Measurements from ENCODE around the gene IL1RAPL2. TPM values are rescaled to one million over a fixed set of nuclear protein-coding genes. Genes with fewer than 3 reads are reported as not detected.
"Not testable (repeated sequence)": the region's sequence is repeated elsewhere in the genome, so short reads cannot be mapped to it uniquely, and the experiment has no call there.

IL1RAPL2 gene
- polyA plus RNA-seq, 2 of the 4 experiments (the other 2 are of a cell fraction), result not detected

GRCh38 chrX:104877504-104877903 lies 311.5 kb downstream of the IL1RAPL2 start (continued):
- TF ChIP-seq MAZ (IDR thresholded peaks at IDR 0.05; ENCODE audit: borderline replicate concordance, low read depth, low read length), result no peak
- no peak for TF ChIP-seq HOXA7 (CRISPR knock-in tag; IDR thresholded peaks at IDR 0.05)

GRCh38 chrX:104902070-104902469 lies 336.1 kb downstream of the IL1RAPL2 start:
- Histone ChIP-seq H3K4me3 (no peak overlapping the region), H3K27ac (no peak overlapping the region), H3K4me2 (no peak overlapping the region), H3K9me3 (no peaks in the 10 kb centered on the region), H3K4me1 (no peaks in the 10 kb centered on the region)
- CTCF ChIA-PET, result no interaction called here
- TF ChIP-seq SREBF2 (IDR thresholded peaks at IDR 0.05) (no peak), NR3C1 (IDR thresholded peaks at IDR 0.05) (no peak), E2F6 (IDR thresholded peaks at IDR 0.05; ENCODE audit: borderline replicate concordance, low read depth) (no peak), PHF8 (IDR thresholded peaks at IDR 0.05; ENCODE audit: borderline replicate concordance, low read depth) (no peak)
- DNase-seq (ENCODE audit: low read depth in 1 of 2, low spot score in 1 of 2) (no peak), ATAC-seq (no peak), FAIRE-seq (no peak)
- WGBS (ENCODE audit: missing lambda C conversion rate), result 2% methylated on average over 4 of the region's 4 CpGs
- POLR2A ChIA-PET, result no interaction called here

- H3K4me2 ChIP-seq; H3K27ac ChIP-seq; H3K4me1 ChIP-seq; CTCF ChIA-PET; ATAC-seq; DNase-seq (ENCODE audit: low read depth in 1 of 2, low spot score in 1 of 2); POLR2A ChIA-PET; FAIRE-seq; H3K9me3 ChIP-seq; H3K4me3 ChIP-seq: not testable (repeated sequence)
- 40% methylated on average over 5 of the region's 10 CpGs for WGBS (ENCODE audit: missing lambda C conversion rate)
Observed at GRCh38 chrX:104909694-104910093, 343.7 kb downstream of the IL1RAPL2 start.

GRCh38 chrX:104913348-104913747 lies 347.3 kb downstream of the IL1RAPL2 start:
- Histone ChIP-seq H3K4me1 (no peaks in the 10 kb centered on the region), H3K4me2 (no peak overlapping the region), H3K27ac (no peak overlapping the region), H3K9me3 (no peaks in the 10 kb centered on the region), H3K4me3 (no peak overlapping the region)
- TF ChIP-seq TP53 (CRISPR knock-in tag; IDR thresholded peaks at IDR 0.05) (no peak), HOXB5 (CRISPR knock-in tag; IDR thresholded peaks at IDR 0.05) (no peak), HMGXB4 (CRISPR knock-in tag; IDR thresholded peaks at IDR 0.05; ENCODE audit: borderline replicate concordance) (no peak), NFE2L2 (conservative IDR thresholded peaks at IDR 0.05; ENCODE audit: low read length) (no peak), CHD2 (IDR thresholded peaks at IDR 0.05; ENCODE audit: low read length, partially characterized antibody) (no peak), NR3C1 (IDR thresholded peaks at IDR 0.05) (no peak), E2F6 (IDR thresholded peaks at IDR 0.05; ENCODE audit: borderline replicate concordance, low read depth) (no peak), USF2 (IDR thresholded peaks at IDR 0.05) (no peak), ZC3H11A (IDR thresholded peaks at IDR 0.05) (no peak), ZNF302 (CRISPR knock-in tag; IDR thresholded peaks at IDR 0.05) (no peak), BCL3 (IDR thresholded peaks at IDR 0.05) (no peak), KDM1A (IDR thresholded peaks at IDR 0.05; ENCODE audit: low read depth) (no peak), JUN (IDR thresholded peaks at IDR 0.05) (no peak)
- POLR2A ChIA-PET, result no interaction called here
- FAIRE-seq, result no peak
- peak in 1 of 2 experiments; percentile 62; a peak in 3 of 6 replicates for ATAC-seq
- CTCF ChIA-PET, result interaction anchor here (1.1 kb wide), 1 partner anchor 9 kb away, joined by 4 read pairs; no protein-coding TSS in a partner anchor
- DNase-seq (ENCODE audit: low read depth in 1 of 2, low spot score in 1 of 2), result peak in 1 of 2 experiments; percentile 7

GRCh38 chrX:104914686-104915085 lies 348.7 kb downstream of the IL1RAPL2 start:
- H3K4me1 ChIP-seq; H3K4me2 ChIP-seq; H3K4me3 ChIP-seq; H3K27ac ChIP-seq; CTCF ChIA-PET; ATAC-seq; H3K9me3 ChIP-seq; FAIRE-seq; DNase-seq (ENCODE audit: low read depth in 1 of 2, low spot score in 1 of 2); POLR2A ChIA-PET: not testable (repeated sequence)
- WGBS (ENCODE audit: missing lambda C conversion rate), result 80% methylated on average over 5 of the region's 5 CpGs
